WERI-Rb-1 (cell line): ENCODE data around the gene GDI1.
A peak's percentile ranks its signal among the peaks of the same experiment; 100 is the strongest.

ENCODE experiments used
- DNase-seq: peaks from one replicate; pipeline ENCODE4 v3.0.0-alpha.2; 2020
- H3K27ac ChIP-seq: fragments of 250-450 bp; sonication (Bioruptor Pico); 2 replicates; pipeline ENCODE4 v1.5.1; 2020; ENCODE audit warnings: mild to moderate bottlenecking, moderate library complexity
- H3K27me3 ChIP-seq: fragments of 250-450 bp; sonication (Bioruptor Pico); 2 replicates; pipeline ENCODE4 v1.5.1; 2021; ENCODE audit warnings: mild to moderate bottlenecking, low read depth, moderate library complexity; ENCODE audit not compliant: insufficient read depth, severe bottlenecking
- H3K36me3 ChIP-seq: fragments of 250-450 bp; sonication (Bioruptor Pico); 2 replicates; pipeline ENCODE4 v1.5.1; 2020; ENCODE audit warnings: mild to moderate bottlenecking, moderate library complexity
- H3K4me3 ChIP-seq: 2 replicates; pipeline ENCODE4 v1.5.1; 2011; ENCODE audit warnings: low read depth, mild to moderate bottlenecking, control low read depth, low read length
- H3K9me3 ChIP-seq: fragments of 250-450 bp; sonication (Bioruptor Pico); 2 replicates; pipeline ENCODE4 v1.5.1; 2021; ENCODE audit warnings: mild to moderate bottlenecking, moderate library complexity; ENCODE audit not compliant: severe bottlenecking
- TF ChIP-seq, protein P1 (sequence below): IDR thresholded peaks from 2 replicates; pipeline ENCODE4 v1.5.1; 2011; ENCODE audit warnings: low read depth, mild to moderate bottlenecking, control low read depth, inconsistent platforms, low read length

Gene GDI1

DNA sequence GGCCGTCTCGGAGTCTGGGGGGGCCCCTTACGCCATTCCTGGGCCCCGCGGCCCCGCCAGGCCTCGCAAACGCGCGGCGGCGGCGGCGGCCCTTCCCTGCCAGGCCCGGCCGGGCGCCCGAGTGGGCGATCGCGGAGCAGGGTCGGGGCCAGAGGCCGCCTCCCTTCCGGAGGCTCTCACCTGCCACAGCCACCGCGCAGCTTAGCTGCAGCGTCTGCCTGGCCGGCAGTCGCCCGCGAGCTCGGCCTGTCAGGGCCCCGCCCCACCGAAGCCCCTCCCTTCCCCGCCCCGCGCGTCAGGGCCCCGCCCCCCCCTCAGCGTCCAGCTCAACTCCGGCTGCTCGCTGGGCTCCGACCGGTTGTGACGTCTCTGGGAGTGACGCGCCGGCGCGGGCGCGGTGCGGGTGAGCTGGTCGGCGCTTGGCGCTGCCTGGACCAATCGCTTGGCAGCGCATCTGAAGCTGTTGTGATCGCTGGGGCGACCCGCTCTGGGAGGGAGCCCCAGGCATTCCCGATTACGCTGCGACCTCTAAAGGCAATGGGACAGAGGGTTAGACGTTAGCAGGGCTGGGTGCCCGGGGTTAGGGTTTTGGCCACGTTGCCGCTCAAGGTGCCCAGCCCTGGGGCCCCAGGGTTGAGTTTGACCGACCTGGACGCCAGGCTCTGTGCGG is 53.6 kb downstream of the GDI1 start, which contains the start of gene SLC10A3:
TSS of gene SLC10A3 (minus strand) at position 216 of the 670 bp plus-strand sequence. CDS start 1,689 bp downstream, outside the sequence.
- H3K27ac ChIP-seq: peak within 1 kb of the TSS; percentile 90
- H3K36me3 ChIP-seq: peaks cover 8% of the 10 kb centered on the region
- H3K4me3 ChIP-seq: peak within 1 kb of the TSS; percentile 77
- peak; percentile 98 for DNase-seq
- TF ChIP-seq, protein P1, sequence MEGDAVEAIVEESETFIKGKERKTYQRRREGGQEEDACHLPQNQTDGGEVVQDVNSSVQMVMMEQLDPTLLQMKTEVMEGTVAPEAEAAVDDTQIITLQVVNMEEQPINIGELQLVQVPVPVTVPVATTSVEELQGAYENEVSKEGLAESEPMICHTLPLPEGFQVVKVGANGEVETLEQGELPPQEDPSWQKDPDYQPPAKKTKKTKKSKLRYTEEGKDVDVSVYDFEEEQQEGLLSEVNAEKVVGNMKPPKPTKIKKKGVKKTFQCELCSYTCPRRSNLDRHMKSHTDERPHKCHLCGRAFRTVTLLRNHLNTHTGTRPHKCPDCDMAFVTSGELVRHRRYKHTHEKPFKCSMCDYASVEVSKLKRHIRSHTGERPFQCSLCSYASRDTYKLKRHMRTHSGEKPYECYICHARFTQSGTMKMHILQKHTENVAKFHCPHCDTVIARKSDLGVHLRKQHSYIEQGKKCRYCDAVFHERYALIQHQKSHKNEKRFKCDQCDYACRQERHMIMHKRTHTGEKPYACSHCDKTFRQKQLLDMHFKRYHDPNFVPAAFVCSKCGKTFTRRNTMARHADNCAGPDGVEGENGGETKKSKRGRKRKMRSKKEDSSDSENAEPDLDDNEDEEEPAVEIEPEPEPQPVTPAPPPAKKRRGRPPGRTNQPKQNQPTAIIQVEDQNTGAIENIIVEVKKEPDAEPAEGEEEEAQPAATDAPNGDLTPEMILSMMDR: 0 out of 2 replicates have a peak, but pooled peaks have one; percentile 30
- peaks cover 5% of the 10 kb centered on the region for H3K9me3 ChIP-seq
- H3K27me3 ChIP-seq: peaks cover 7% of the 10 kb centered on the region
